DMS 273 (cell line): ENCODE measurements around the gene AEN.

Source experiments
- DNase-seq: peaks from one replicate; lab custom pipeline; 2025; ENCODE audit not compliant: unreplicated experiment; lab: John Stamatoyannopoulos, UW

Gene AEN

GRCh38 chr15:88663141-88663621 is 42.0 kb downstream of the AEN start:
- DNase-seq = no peak

DNA sequence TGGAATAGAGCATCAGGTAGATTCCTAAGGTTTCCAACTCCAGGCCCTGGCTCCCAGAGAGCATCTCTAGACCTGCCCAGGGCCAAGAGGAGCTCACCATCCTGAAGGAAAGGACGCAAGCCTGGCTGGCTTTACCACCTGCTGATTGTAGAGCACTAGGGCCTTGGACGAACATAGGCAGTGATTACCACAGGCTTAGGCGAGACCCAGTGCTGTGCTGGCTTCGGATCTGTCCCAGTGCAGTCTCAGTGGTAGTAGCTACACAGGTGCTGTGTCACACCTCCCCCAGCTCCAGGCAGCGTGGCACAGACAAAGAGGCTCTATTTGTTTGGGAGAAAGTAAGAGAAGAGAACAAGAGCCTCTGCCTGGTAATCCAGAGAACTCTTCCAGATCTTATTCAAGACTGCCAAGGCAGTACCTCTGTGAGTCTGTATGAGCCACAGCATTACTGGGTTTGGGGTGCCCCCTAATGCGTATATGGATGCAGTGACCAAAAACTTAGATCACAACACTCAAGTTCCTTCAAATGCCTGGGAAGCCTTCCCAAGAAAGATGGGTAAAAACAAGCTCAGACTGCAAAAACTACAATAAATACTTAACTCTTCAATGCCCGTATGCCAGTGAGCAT is 43.1 kb downstream of the AEN start:
- DNase-seq = no peak

GRCh38 chr15:88674661-88675060 is 53.5 kb downstream of the AEN start:
- no peak for DNase-seq

DNA sequence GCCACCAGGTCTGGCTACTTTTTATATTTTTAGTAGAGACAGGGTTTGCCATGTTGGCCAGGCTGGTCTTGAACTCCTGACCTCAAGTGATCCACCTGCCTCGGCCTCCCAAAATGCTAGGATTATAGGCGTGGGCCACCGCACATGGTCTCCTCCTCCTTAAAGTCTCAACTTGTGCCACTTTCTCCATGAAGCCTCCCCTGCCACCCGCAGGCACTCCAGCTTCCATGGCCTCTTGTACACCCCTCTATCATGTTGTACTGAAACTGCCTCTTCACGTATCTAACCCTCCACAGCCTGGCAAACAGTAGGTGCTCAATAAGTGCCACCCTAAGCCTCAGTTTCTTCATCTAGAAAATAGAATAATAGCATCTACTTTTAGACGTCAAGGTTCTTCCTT is 57.6 kb downstream of the AEN start:
- no peak for DNase-seq

DNA sequence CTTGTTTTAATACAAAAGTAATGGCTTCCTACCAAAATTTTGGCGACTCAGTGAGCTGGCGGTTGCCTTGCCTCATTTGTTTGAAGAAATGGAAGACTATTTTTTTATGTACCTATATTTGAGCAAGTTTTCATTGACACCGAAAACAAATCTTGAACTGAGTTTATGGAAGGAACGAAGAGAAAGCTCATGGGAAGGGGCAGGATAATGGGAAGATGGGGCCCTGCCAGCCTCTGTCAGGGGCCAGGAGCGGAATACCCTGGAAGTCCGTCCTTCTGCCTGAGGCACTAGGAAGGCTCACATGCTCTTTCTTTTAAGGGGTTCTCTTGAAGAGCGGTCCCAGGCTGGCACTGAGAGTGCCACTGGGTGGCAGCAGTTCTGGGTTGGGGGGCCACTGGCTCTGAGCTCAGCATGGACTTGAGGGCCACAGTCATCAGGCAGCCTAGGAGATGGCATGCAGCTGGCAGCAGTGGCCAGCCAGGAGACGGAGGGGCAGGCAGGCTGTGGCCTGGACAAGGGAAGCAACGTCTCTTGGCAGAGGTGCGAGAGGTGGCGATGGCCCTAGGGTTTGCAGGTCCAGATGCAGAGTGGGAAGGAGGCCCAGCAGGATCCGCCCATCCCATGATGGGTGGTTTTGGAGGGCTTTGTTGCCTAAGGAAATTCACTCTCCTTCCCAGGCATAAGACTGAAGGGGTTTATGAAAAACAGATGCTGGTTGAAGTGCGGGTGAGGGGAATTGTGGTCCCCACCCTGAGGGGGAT is 59.3 kb downstream of the AEN start:
- DNase-seq = no peak

GRCh38 chr15:88681610-88682221 is 60.6 kb downstream of the AEN start:
- peak; percentile 27 for DNase-seq
